HG02763 (cell line): ENCODE data around the gene OSBPL6.
"Not testable (repeated sequence)": the region's sequence is repeated elsewhere in the genome, so short reads cannot be mapped to it uniquely, and the experiment has no call there.

ENCODE experiments used
- ATAC-seq: cut with Tn5 transposase; IDR thresholded peaks from one replicate; pipeline ENCODE4 v1.9.1; 2021; ENCODE audit warnings: mild to moderate bottlenecking, moderate library complexity; ENCODE audit not compliant: unreplicated experiment

OSBPL6 gene

DNA sequence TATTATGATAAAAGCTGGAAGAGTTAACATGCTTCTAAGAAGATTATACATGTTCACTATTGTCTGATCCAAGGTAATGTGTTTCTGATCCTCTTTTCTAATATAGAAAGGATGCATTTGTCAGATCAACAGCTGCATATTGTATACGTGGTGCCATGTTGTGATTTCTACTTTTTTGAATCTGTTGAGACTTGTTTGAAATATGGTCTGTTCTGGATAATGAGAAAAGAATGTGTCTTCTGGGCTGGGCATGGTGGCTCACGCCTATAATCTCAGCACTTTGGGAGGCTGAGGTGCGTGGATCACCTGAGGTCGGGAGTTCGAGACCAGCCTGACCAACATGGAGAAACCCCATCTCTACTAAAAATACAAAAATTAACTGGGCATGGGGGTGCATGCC lies 229.4 kb downstream of the OSBPL6 start:
- not testable (repeated sequence) for ATAC-seq

DNA sequence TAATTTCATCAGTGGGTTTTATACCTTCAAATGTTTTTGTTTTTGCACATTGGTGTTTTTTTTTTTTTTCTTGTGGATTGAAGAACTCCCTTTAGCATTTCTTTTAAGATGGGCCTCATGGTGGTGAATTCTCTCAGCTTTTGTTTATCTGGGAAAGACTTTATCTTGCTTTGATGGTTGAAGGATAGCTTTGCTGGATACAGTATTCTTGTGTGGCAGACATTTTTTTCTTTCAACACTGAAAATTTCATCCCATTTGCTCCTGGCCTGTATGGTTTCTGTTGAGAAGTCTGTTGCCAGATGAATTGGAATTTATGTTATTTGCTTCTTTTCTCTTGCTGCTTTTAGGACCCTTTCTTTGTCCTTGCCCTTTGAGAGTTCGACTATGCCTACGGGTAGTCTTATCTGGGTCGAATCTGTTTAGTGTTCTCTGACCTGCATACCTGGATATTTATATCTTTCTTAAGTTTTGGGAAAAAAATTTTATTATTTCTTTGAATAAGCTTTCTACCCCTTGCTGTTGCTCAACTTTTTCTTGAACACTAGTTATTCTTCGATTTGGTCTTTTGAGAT lies 231.0 kb downstream of the OSBPL6 start:
- no peak for ATAC-seq

DNA sequence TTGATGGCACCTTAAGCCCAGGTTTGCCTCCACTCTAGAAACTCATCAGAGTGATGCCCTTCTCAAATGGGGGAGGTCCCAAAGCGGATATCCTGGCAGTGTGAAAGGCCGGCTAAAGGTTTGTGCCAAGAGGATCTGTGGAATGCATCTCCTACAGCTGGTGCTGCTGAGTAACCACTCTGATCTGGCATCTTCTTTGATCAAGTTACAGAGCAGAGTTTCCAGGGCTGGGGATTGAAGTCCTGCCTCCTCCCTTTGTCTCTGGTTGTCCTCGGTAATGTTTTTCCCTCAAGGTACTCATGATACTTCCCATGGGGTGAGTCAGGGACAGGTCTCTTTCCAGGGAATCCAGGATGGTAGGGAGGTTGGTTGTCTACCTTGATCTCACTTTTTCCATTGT lies 232.1 kb downstream of the OSBPL6 start:
- ATAC-seq, result no peak

DNA sequence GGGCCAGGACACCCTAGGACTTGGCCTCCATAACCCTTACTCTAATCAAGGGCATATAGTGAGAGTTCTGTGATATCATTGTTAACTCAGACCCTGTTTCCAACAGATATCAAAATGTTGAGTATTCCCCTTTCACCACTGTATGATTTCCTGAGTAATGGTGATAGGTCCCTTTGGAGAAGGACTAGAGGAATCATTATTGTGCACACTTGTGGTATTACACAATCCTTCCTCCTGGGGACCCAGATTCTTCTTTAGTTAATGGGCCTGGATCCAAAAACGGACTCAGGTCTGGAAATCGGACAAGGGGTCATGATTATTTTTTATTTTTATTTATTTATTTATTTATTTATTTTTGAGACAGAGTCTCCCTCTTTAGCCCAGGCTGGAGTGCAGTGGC lies 233.1 kb downstream of the OSBPL6 start:
- no peak for ATAC-seq

DNA sequence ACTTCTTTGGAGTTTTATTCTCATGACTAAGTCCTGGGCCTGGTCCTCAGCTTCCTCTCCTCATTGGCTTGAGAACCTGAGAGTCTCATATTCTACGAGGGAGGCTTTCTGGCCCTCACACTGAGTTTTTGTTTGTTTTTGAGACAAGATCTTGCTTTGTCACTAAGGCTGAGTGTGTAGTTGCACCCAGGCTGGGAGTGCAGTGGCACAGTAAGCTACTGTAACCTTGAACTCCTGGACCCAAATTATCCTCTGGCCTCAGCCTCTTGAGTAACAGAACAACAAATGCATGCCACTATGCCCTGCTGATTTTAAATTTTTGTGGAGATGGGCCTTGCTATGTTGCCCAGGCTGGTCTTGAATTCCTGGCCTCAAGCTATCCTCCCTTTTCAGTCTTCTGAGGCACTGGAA lies 234.1 kb downstream of the OSBPL6 start:
- no peak for ATAC-seq

DNA sequence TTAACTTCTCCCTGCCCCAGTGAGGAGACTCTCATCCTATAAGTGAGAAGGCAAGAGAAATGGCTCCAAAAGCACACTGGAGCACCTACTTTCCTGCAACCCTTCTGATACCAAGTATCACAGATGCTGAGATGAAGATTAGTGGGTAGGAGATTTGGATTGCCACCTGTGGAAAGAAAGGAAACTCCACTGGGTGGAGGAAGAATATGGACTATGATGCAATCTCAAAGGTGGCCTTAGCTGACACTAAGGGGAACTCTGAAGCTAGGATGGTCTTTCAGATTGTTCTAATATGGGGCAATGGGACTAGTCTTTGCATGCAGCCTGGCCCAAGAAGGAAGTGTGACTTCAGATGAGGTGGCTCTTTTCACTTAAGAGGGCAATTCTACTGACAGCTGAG lies 235.0 kb downstream of the OSBPL6 start:
- ATAC-seq, result no peak

DNA sequence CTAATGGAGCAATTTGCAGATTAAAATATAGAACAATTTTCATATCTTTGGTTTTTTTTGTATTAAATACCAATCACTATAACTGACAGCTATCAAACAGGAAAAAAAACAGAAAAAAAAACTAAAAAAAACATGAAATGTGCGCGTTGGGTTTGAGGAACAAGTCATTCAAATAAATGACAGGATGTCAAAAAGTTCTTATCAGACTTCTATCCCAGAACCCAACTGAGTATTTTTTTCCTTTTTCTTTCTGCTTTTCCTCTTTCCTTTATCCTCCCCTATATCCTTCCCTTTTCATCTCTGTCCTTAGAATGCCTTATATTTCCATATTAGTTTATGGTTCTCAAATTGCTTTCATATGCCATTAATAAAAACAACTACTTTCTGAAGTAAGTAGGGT lies 242.3 kb downstream of the OSBPL6 start:
- no peak for ATAC-seq

DNA sequence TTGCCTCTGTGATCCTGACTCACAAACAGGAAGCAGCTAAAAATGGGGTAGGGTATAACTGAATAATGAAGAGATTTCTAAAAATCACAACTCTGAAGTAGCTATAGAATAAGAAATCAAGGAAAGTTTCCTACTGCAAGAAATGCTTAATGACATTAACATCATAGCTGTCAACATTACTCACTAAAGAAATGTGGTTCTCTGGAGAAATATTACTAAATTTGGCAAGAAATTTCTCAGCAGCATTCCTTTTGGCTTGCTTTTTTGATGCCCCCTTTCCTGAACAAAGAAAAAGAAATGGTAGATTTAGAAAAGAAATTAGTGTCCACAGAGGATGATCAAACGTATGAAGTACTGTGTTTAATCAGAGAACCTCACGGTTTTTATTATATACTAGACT lies 247.1 kb downstream of the OSBPL6 start:
- no peak for ATAC-seq

DNA sequence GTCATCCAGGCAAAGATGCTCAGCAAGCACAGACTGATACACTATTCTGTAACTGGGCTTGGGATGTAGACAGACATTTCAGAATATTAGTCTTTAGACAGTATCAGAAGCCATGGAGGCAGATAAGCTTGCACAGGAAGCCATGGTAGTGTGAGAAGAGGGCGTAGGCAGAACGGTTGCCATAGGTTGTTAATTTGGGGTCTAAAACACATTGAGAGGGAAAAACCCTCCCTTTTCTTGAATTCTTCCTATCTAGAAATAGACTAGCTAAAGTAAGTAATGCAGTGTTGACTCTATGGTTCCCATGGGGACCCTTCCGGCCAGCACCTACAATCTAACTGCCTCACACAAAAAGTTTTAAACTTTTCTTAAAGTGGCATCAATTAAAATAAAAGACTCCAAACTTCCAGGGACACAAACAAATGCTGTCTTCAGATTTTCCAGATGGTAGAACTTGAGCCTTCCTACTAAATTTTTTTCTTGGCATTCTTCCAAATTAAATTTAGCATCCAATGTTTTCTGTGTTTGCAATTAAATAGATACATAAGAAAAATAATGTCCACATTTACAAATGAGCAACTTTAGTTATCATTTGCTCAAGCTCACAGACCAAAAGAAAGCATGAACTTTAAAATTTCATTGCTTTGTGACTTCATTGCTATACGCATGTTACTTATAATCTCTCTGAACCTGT lies 254.8 kb downstream of the OSBPL6 start:
- no peak for ATAC-seq

DNA sequence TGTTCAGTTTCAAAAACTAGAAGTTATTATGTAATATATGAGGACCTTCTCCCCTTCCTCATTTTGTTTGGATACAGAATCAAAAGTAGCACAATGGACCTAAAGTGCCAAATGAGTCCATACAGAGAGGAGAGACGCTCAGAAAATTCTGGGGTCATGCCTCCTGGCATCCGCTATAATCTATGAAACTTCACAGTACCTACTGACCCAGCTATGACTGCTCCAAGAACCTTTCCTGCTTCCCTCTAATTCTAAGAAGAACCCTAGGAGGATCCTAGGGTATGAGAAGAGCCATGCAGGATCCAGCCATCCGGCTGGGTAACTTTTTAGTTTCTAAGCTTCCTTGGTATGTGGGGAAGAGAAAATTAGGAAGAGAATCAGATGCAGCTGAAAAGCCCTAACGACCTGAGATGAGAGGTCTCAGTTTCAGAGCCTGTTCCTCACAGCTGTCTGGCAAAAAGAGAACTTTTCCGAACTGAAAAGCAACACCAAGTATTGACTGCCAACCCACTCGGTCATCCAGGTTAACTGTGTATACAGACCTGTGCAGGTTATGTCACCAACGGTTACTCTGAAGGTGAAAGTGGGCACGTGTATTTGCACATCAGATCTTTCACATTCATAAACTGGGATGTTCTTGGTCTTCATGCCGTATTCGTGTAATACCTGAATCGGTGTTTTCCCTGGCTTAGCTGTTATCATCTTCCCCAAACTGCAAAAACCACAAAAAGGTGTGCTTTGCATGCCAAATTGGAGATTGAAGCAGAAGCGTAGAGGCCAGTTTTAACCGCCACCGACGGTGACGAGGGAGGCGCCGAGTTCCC lies 255.6 kb downstream of the OSBPL6 start:
- ATAC-seq, result peak; percentile 8

DNA sequence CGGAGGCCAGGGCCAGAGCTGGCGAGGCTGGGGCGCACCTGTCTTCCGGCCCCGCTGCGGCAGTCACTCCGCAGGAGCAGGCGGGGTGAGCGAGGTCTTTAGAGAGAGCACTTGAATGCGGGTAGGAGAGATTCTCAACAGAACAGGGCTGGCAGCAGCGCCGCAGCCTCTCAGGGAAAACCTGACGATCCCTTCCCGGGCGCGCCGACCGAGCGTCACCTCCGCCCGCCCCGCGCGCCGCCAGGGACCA lies 256.1 kb downstream of the OSBPL6 start:
- peak; percentile 45 for ATAC-seq

DNA sequence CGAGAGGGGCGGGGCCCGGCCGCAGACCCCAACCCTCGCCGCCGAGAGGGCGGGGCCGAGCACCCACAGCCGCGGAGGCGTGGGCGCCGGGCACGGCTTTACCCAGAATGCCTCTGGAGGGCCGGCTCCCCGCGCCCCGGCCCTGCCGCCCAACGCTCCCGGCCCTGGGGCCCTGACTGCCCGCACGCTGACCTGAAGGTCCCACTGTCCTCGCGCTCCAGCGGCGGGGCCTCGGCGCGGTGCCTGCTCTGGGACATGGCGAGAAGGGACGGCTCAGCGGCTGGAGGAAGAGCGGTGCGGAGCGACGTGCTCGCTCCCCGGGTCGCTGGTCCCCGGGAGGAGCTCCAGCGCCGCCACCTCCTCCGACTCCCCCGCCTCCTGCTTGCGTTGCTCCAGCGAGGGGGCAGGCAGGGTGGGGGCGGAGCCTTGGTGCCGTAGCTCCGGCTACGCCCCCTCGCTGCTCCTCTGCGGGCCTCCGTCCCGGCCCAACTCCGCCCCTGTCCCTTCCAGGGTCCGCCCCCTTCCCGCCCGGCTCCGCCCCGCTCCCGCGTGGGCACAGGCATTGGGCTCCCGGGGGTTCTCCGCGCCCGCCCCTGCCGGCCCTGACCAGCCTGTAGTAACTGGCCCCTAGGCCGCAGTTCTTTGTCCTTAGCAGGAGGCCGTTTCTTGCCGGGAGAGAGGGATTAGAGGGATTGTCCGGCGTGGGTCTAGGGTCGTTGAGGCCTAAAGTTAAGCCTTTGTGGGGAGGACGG lies 256.6 kb downstream of the OSBPL6 start, which contains the start of the genes PJVK and PRKRA:
TSS of gene PJVK (plus strand) at position 605 of the 752 bp plus-strand sequence. CDS start 2,032 bp downstream, outside the sequence.
TSS of gene PRKRA (minus strand) at position 402 of the 752 bp plus-strand sequence. CDS start at position 257, 145 bp downstream.
- peak; percentile 83 for ATAC-seq

DNA sequence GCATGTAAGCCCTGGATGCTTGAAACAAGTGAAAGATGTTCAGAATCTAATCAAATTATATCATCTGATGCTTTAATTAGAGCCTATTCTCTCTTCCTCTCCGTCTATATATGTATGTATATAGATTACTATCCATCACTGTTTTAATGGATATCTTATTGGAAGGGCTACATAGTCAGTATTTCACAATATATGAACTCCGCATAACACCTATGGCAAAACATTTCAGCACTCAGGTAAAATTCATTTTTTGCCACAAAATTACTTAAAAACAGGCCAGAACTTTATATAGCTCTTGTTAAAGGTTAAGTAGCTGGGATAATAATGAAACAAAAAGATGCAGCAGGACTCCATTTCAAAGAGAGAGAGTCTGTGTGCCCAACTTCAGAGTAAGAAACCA lies 258.0 kb downstream of the OSBPL6 start:
- no peak for ATAC-seq
